Epithelial cell of esophagus (primary cell): Measurements from ENCODE around the gene AMIGO3.
A peak's percentile ranks its signal among the peaks of the same experiment; 100 is the strongest.
"Not testable (repeated sequence)": the region's sequence is repeated elsewhere in the genome, so short reads cannot be mapped to it uniquely, and the experiment has no call there.

Experiments used
- DNase-seq: peaks from one replicate; pipeline ENCODE4 v3.0.0; 2010; ENCODE audit warnings: low read depth
- H3K4me3 ChIP-seq: 2 replicates; pipeline ENCODE4 v1.5.1; 2011; ENCODE audit warnings: mild to moderate bottlenecking, low read length, control low read depth
- TF ChIP-seq, protein P1 (sequence below): IDR thresholded peaks from 2 replicates; pipeline ENCODE4 v1.5.1; 2011; ENCODE audit warnings: low read depth, mild to moderate bottlenecking, low read length, control low read depth, inconsistent platforms; ENCODE audit not compliant: insufficient read depth; ENCODE audit errors: missing control alignments

Gene AMIGO3

DNA sequence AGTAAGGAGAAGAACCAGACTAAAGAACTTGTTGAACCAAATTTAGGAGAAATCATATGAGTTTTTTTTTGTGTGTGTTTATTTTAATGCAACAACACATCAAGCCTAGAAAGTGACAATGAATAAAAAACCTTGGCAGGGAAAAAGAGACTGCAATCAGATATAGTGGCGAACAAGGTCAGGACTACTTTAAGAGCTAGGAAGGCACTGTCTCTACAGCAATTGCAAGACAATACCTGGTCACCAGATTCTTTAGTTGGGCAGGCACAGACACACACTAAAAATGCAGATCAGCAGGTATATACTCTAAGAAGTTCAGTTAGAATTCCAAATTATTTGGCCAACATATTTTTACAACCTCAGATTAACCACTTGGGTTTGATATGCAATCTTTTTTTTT, 35.1 kb upstream of the AMIGO3 start:
- DNase-seq: peak; percentile 4
- TF ChIP-seq, protein P1, sequence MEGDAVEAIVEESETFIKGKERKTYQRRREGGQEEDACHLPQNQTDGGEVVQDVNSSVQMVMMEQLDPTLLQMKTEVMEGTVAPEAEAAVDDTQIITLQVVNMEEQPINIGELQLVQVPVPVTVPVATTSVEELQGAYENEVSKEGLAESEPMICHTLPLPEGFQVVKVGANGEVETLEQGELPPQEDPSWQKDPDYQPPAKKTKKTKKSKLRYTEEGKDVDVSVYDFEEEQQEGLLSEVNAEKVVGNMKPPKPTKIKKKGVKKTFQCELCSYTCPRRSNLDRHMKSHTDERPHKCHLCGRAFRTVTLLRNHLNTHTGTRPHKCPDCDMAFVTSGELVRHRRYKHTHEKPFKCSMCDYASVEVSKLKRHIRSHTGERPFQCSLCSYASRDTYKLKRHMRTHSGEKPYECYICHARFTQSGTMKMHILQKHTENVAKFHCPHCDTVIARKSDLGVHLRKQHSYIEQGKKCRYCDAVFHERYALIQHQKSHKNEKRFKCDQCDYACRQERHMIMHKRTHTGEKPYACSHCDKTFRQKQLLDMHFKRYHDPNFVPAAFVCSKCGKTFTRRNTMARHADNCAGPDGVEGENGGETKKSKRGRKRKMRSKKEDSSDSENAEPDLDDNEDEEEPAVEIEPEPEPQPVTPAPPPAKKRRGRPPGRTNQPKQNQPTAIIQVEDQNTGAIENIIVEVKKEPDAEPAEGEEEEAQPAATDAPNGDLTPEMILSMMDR: no peak

DNA sequence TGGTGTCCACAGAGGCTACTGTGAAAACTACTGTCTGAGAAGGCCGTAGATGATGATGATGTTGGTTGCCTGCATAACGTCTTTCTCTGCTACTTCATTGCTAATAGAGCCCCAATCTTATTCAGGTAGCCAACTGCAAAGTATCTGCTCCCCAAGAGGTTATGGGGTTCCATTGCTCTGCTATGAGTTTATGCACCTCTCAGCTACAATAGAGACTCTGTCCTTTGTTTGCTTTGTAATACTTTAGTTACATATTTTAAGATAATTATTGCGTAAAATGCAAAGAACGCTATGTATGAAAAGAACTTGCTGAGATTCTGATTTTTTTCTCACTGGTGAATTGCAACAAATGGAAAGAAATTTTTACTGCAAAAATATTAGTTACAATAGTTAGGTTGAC, 32.0 kb upstream of the AMIGO3 start:
- H3K4me3 ChIP-seq: no peak overlapping the region
- no peak for DNase-seq
- TF ChIP-seq, protein P1: no peak

More for the DNA sequence above, 35.1 kb upstream of the AMIGO3 start:
- no peak overlapping the region for H3K4me3 ChIP-seq

DNA sequence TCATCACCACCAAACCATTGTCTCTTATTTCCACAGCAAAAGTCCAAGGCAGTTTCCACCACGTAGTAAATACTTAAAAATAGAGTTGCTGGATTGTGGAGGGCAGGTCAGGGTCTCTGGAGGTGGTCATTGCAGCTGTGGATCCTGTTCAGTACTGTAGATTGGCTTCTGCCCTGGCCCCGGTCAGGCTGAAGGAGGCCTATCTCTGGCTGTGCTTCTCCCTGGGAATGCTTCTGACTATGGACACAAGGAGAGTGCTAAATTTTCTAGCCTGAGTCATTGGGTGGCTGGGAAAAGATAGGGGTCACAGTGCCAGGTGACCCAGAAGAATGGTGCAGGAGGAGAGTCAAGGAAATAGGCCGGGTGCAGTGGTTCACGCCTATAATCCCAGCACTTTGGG, 30.6 kb upstream of the AMIGO3 start:
- DNase-seq: no peak
- TF ChIP-seq, protein P1: no peak
- no peak overlapping the region for H3K4me3 ChIP-seq

DNA sequence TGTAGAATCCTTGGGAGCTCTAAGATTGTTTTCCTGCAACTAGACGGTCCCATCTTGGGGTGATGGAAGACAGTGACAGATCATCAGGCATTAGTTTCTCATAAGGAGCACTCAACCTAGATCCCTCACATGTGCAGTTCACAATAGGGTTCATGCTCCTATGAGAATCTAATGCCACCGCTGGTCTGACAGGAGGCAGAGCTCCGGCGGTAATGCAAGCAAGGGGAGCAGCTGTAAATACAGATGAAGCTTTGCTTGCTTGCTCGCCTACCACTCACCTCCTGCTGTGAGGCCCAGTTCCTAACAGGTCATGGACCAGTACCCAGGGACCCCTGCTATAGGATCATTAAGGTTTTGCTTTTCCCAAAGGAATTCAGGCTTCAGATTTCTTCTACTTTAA, 29.4 kb upstream of the AMIGO3 start:
- H3K4me3 ChIP-seq, DNase-seq: not testable (repeated sequence)

DNA sequence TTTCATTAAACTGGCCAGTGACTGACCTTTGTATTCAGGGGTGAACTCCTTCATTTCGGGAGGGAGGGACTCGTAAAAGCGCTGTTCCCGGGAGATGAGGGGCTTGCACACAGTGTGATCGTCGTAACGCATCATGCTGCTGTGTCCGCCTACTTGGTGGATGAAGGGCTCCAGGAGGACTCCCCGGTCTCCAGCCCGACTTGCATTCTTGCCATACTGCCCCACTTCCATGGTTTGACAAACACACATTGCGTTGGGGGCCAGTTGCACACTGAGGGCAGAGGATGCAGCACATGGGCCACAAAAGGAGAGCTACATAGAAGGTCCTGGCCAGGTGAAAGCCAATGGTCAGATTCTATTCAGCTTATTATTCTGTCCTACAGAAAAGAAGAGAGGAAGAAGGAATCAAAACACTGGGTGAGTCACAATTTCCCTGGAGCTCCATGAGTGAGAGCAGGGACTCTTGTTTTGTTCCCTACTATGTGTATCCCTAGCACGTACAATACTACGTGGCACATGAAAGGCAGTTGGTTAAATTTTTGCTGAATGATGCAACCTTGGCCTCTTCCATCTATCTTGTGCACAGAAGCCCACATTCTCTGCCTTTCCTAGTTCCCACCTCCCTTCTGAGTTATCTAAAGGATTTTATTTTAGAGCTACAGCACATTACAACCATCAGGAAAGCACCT, 28.5 kb upstream of the AMIGO3 start:
- peak; percentile 82 for DNase-seq
- TF ChIP-seq, protein P1: no peak

DNA sequence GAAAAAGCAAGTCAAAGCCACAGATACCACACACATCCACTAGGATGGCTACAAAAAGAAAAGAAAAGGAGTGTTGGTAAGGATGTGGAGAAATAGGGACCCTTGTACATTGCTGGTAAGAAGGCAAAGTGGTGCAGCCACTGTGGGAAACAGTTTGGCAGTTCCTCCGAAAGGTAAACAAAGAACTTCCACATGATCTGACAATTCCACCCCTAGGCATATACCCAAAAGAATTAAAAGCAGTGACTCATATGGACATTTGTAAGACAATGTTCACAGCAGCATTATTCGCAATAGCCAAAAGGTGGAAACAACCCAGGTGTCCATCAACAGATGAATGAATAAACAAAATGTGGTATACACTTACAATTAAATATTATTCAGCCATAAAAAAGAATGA, 26.5 kb upstream of the AMIGO3 start:
- no peak overlapping the region for H3K4me3 ChIP-seq
- TF ChIP-seq, protein P1: no peak
- DNase-seq: peak; percentile 90

More for the DNA sequence above, 28.5 kb upstream of the AMIGO3 start:
- H3K4me3 ChIP-seq: no peak overlapping the region

DNA sequence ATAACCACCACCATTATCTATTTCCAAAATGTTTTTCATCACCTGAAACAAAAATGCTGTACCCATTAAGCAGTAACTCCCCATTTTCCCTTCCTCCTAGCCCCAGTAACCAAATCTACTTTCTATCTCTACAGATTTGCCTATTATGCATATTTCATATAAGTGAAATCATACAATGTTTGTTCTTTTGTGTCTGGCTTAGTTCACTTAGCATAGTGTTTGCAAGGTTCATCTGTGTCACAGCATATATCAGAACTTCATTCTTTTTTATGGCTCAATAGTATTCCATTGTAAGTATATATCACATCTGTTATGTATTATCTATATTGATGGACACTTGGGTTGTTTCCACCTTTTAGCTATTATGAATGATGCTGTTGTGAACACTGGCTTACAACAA, 20.9 kb upstream of the AMIGO3 start:
- no peak overlapping the region for H3K4me3 ChIP-seq
- TF ChIP-seq, protein P1: no peak
- no peak for DNase-seq
